K562 (cell line): Measurements from ENCODE around the gene APBA2. TPM values are rescaled to one million over a fixed set of nuclear protein-coding genes. Genes with fewer than 3 reads are reported as not detected.

Experiments used
- C11orf30 ChIP-seq: fragments of 450-650 bp; IDR thresholded peaks from 2 replicates; pipeline ENCODE4 v1.6.1; 2016; ENCODE audit warnings: low read depth, mild to moderate bottlenecking
- ETV1 ChIP-seq: fragments of 450-650 bp; conservative IDR thresholded peaks from 2 replicates; pipeline ENCODE4 v1.6.1; 2016; ENCODE audit warnings: missing genetic modification characterization, control low read depth, low read depth, missing compliant biosample characterization
- ILK ChIP-seq: fragments of 450-650 bp; IDR thresholded peaks from 2 replicates; pipeline ENCODE4 v1.6.1; 2016; ENCODE audit warnings: missing genetic modification characterization, low read depth, mild to moderate bottlenecking, missing compliant biosample characterization, moderate library complexity, borderline replicate concordance
- MIER1 ChIP-seq: fragments of 450-650 bp; IDR thresholded peaks from 2 replicates; pipeline ENCODE4 v1.6.1; 2016; ENCODE audit warnings: antibody characterized with exemption, mild to moderate bottlenecking, low read depth
- MNT ChIP-seq, 2 experiments: fragments of 450-650 bp; conservative IDR thresholded peaks; 2 replicates each; pipeline ENCODE4 v1.6.1; 2017; ENCODE audit warnings: mild to moderate bottlenecking in 2 of 2, moderate library complexity in 2 of 2
- NR2F6 ChIP-seq: fragments of 450-650 bp; formaldehyde crosslinking; IDR thresholded peaks from 2 replicates; pipeline ENCODE4 v1.4.0; 2020; ENCODE audit warnings: mild to moderate bottlenecking
- NUFIP1 ChIP-seq: fragments of 450-650 bp; IDR thresholded peaks from 2 replicates; pipeline ENCODE4 v1.6.1; 2018; ENCODE audit not compliant: partially characterized antibody
- RAD21 ChIP-seq, 2 experiments: fragments of 250-450 bp in 1 of 2; fragments of 450-650 bp in 1 of 2; sonication (Bioruptor Pico) in 1 of 2; formaldehyde crosslinking in 1 of 2; IDR thresholded peaks in 1 of 2; conservative IDR thresholded peaks in 1 of 2; 2 replicates each; pipeline versions ENCODE4 v1.4.0 to v1.8.0; 2020 to 2022; ENCODE audit warnings: mild to moderate bottlenecking in 2 of 2, moderate library complexity in 1 of 2
- RFX1 ChIP-seq: fragments of 450-650 bp; IDR thresholded peaks from 2 replicates; pipeline ENCODE4 v1.6.1; 2016; ENCODE audit warnings: mild to moderate bottlenecking, moderate library complexity
- SRSF9 ChIP-seq: fragments of 200-400 bp; formaldehyde crosslinking; IDR thresholded peaks from 2 replicates; pipeline ENCODE4 v1.6.1; 2017; ENCODE audit warnings: low read depth, low read length, borderline replicate concordance
- TAF1 ChIP-seq: IDR thresholded peaks from 2 replicates; pipeline ENCODE4 v1.6.1; 2011; ENCODE audit warnings: mild to moderate bottlenecking, low read length, moderate library complexity; ENCODE audit not compliant: insufficient read depth, control insufficient read depth, severe bottlenecking; ENCODE audit errors: extremely low read depth
- U2AF2 ChIP-seq: fragments of 200-400 bp; formaldehyde crosslinking; optimal IDR thresholded peaks from 2 replicates; pipeline ENCODE3; 2017; ENCODE audit warnings: low read depth, mild to moderate bottlenecking, low read length
- ZNF140 ChIP-seq: fragments of 250-450 bp; sonication (Bioruptor Pico); IDR thresholded peaks from 2 replicates; pipeline ENCODE4 v1.8.0; 2021; ENCODE audit warnings: moderate library complexity, mild to moderate bottlenecking, inconsistent platforms
- ZNF143 ChIP-seq: sonication (generic); formaldehyde crosslinking; IDR thresholded peaks from 2 replicates; pipeline ENCODE4 v1.9.0; 2022; ENCODE audit warnings: mild to moderate bottlenecking, missing genetic modification reagents
- polyA plus RNA-seq, 8 experiments: library from polyadenylated mRNA; depleted of rRNA in 4 of 8; stranded (reverse) in 5 of 8; unstranded in 3 of 8; fragments of >200 nt; fragmentation: Nextera tagmentation in 2 of 8; fragmentation: Illumina TruSeq in 1 of 8; extraction: Ambion mirVana in 2 of 8; extraction: Trizol in 1 of 8; gene quantifications; 2 replicates each; pipeline versions ENCODE4 v1.2.1 to v1.2.3, GENCODE V29; 2011 to 2014; ENCODE audit warnings: inconsistent platforms in 1 of 8, missing spikeins in 1 of 8
- total RNA-seq, 7 experiments: library from RNA; depleted of rRNA in 6 of 7; stranded (reverse); fragments of >200 nt in 6 of 7; fragmentation: Illumina TruSeq in 2 of 7; extraction: Trizol in 2 of 7; gene quantifications; 2 replicates each; pipeline versions ENCODE4 v1.2.1 to v1.2.3, GENCODE V29; 2011 to 2021; ENCODE audit warnings: low replicate concordance in 1 of 7
- TF ChIP-seq, protein P1 (sequence below): sonication (generic); formaldehyde crosslinking; IDR thresholded peaks from 2 replicates; pipeline ENCODE4 v1.8.1; 2023; ENCODE audit warnings: missing genetic modification reagents, mild to moderate bottlenecking, borderline replicate concordance
- TF ChIP-seq, protein P2 (sequence below): sonication (generic); formaldehyde crosslinking; IDR thresholded peaks from 2 replicates; pipeline ENCODE4 v1.8.0; 2023; ENCODE audit warnings: mild to moderate bottlenecking, missing genetic modification reagents
- TF ChIP-seq, protein P3 (sequence below): fragments of 250-450 bp; sonication (Bioruptor Pico); IDR thresholded peaks from 2 replicates; pipeline ENCODE4 v1.8.0; 2021; ENCODE audit warnings: mild to moderate bottlenecking, moderate library complexity
- TF ChIP-seq, protein P4 (sequence below): fragments of 450-650 bp; IDR thresholded peaks from 2 replicates; pipeline ENCODE4 v1.6.1; 2017; ENCODE audit warnings: mild to moderate bottlenecking, moderate library complexity

The APBA2 gene
- total and polyA plus RNA-seq, 9 of the 15 experiments (the other 6 are each of a cell fraction or from before 2014, with no cell fraction given) = 0.24 to 40.9 (median 25.2) TPM

DNA sequence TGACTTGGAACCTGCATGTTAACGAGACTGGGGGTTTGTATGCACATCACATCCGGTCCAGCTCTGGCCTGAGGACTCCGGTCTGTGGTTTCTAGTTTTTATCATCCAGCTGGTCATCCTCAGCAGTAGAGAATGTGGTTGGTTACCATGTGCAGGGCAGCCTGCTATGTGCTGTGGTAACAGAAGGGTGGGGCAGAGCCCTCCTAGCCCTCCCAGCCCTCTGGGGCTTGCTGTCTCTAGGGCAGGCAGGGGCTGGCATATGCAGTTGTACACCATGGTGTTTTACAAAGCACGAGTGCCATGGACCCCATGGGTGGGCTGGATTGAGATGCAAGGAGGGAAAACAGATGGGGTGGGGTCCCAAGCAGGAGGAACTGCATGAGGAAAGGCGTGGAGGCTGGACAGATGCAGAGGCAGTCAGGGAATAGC lies 70.2 kb downstream of the APBA2 start (continued):
- TF ChIP-seq, protein P1, sequence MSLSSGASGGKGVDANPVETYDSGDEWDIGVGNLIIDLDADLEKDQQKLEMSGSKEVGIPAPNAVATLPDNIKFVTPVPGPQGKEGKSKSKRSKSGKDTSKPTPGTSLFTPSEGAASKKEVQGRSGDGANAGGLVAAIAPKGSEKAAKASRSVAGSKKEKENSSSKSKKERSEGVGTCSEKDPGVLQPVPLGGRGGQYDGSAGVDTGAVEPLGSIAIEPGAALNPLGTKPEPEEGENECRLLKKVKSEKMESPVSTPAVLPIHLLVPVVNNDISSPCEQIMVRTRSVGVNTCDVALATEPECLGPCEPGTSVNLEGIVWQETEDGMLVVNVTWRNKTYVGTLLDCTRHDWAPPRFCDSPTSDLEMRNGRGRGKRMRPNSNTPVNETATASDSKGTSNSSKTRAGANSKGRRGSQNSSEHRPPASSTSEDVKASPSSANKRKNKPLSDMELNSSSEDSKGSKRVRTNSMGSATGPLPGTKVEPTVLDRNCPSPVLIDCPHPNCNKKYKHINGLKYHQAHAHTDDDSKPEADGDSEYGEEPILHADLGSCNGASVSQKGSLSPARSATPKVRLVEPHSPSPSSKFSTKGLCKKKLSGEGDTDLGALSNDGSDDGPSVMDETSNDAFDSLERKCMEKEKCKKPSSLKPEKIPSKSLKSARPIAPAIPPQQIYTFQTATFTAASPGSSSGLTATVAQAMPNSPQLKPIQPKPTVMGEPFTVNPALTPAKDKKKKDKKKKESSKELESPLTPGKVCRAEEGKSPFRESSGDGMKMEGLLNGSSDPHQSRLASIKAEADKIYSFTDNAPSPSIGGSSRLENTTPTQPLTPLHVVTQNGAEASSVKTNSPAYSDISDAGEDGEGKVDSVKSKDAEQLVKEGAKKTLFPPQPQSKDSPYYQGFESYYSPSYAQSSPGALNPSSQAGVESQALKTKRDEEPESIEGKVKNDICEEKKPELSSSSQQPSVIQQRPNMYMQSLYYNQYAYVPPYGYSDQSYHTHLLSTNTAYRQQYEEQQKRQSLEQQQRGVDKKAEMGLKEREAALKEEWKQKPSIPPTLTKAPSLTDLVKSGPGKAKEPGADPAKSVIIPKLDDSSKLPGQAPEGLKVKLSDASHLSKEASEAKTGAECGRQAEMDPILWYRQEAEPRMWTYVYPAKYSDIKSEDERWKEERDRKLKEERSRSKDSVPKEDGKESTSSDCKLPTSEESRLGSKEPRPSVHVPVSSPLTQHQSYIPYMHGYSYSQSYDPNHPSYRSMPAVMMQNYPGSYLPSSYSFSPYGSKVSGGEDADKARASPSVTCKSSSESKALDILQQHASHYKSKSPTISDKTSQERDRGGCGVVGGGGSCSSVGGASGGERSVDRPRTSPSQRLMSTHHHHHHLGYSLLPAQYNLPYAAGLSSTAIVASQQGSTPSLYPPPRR (CRISPR knock-in tag) = no peak
- TF ChIP-seq C11orf30 (no peak), NUFIP1 (no peak), NR2F6 (no peak), RFX1 (no peak), SRSF9 (no peak), TAF1 (no peak), ZNF143 (CRISPR knock-in tag) (no peak), ETV1 (tag) (peak; percentile 76), ZNF140 (no peak), MNT (conservative IDR thresholded peaks at IDR 0.05) (peak in 1 of 2 experiments; percentile 45; a peak in 2 of 4 replicates), RAD21 (CRISPR knock-in tag; conservative IDR thresholded peaks at IDR 0.05 in 1 of 2, IDR thresholded peaks at IDR 0.05 in 1 of 2) (no peak), U2AF2 (no peak), MIER1 (no peak), ILK (no peak)
- TF ChIP-seq, protein P2, sequence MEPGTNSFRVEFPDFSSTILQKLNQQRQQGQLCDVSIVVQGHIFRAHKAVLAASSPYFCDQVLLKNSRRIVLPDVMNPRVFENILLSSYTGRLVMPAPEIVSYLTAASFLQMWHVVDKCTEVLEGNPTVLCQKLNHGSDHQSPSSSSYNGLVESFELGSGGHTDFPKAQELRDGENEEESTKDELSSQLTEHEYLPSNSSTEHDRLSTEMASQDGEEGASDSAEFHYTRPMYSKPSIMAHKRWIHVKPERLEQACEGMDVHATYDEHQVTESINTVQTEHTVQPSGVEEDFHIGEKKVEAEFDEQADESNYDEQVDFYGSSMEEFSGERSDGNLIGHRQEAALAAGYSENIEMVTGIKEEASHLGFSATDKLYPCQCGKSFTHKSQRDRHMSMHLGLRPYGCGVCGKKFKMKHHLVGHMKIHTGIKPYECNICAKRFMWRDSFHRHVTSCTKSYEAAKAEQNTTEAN (CRISPR knock-in tag) = no peak
- TF ChIP-seq, protein P3, sequence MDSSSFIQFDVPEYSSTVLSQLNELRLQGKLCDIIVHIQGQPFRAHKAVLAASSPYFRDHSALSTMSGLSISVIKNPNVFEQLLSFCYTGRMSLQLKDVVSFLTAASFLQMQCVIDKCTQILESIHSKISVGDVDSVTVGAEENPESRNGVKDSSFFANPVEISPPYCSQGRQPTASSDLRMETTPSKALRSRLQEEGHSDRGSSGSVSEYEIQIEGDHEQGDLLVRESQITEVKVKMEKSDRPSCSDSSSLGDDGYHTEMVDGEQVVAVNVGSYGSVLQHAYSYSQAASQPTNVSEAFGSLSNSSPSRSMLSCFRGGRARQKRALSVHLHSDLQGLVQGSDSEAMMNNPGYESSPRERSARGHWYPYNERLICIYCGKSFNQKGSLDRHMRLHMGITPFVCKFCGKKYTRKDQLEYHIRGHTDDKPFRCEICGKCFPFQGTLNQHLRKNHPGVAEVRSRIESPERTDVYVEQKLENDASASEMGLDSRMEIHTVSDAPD (CRISPR knock-in tag) = no peak
- TF ChIP-seq, protein P4, sequence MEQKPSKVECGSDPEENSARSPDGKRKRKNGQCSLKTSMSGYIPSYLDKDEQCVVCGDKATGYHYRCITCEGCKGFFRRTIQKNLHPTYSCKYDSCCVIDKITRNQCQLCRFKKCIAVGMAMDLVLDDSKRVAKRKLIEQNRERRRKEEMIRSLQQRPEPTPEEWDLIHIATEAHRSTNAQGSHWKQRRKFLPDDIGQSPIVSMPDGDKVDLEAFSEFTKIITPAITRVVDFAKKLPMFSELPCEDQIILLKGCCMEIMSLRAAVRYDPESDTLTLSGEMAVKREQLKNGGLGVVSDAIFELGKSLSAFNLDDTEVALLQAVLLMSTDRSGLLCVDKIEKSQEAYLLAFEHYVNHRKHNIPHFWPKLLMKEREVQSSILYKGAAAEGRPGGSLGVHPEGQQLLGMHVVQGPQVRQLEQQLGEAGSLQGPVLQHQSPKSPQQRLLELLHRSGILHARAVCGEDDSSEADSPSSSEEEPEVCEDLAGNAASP = no peak
